Measurements from ENCODE around the gene GPHN. TPM values are rescaled to one million over a fixed set of nuclear protein-coding genes. Genes with fewer than 3 reads are reported as not detected.

GPHN gene
- total RNA-seq, 3 donors from 2014 or later = 32.8 to 57.0 (median 38.1) TPM

GRCh38 chr14:66650491-66650911 lies 142.6 kb downstream of the GPHN start:
- Histone ChIP-seq H3K9me3 (peaks cover 3% of the 10 kb centered on the region), H3K36me3 (ENCODE audit: low read depth) (no peaks in the 10 kb centered on the region), H3K4me3 (no peak overlapping the region), H3K4me1 (ENCODE audit: low read depth) (no peaks in the 10 kb centered on the region)
- no peak for DNase-seq
- intact Hi-C loops (cut with DNase I, micrococcal nuclease) = no loop called here
- TF ChIP-seq CTCF (IDR thresholded peaks at IDR 0.05) = no peak
- ATAC-seq = no peak

DNA sequence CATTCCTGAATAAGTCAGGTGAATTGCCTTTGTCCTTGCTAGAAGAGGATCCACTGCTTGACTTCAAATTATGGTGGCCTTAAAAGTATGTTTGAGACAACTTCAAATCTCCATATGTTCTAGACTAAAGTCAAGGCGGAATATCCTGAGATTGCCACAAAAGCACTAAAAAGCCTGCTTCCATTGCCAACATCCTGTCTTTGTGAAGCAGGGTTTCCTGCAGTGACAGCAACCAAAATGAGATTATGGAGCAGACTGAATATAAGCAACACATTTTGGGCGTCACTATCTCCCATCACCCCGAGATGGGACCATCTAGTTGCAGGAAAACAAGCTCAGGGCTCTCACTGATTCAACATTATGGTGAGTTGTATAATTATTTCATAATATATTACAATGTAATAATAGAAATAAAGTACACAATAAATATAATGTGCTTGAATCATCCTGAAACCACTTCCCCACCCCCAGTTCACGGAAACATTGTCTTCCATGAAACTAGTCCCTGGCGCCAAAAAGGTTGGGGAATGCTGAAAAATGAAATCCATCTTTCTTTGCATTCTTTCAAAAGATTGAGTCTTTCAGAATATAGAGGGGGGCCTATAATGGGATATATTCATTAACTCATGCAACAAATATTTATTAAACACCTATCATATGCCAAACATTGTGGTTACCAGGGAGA lies 143.7 kb downstream of the GPHN start:
- H3K4me1 ChIP-seq (ENCODE audit: low read depth) = no peaks in the 10 kb centered on the region
- peaks cover 12% of the 10 kb centered on the region for H3K9me3 ChIP-seq
- intact Hi-C loops (cut with DNase I, micrococcal nuclease) = no loop called here
- no peaks in the 10 kb centered on the region for H3K36me3 ChIP-seq (ENCODE audit: low read depth)
- DNase-seq = no peak
- no peak overlapping the region for H3K4me3 ChIP-seq
- TF ChIP-seq CTCF (IDR thresholded peaks at IDR 0.05) = no peak
- ATAC-seq = no peak

- no peaks in the 10 kb centered on the region for H3K36me3 ChIP-seq (ENCODE audit: low read depth)
- no peak for TF ChIP-seq CTCF (IDR thresholded peaks at IDR 0.05)
- ATAC-seq = no peak
Measured at GRCh38 chr14:66652525-66653106, 144.7 kb downstream of the GPHN start.

GRCh38 chr14:66657780-66658179 lies 149.8 kb downstream of the GPHN start:
- Histone ChIP-seq H3K36me3 (ENCODE audit: low read depth) (no peaks in the 10 kb centered on the region), H3K4me3 (no peak overlapping the region), H3K9me3 (peaks cover 30% of the 10 kb centered on the region), H3K4me1 (ENCODE audit: low read depth) (no peaks in the 10 kb centered on the region)
- intact Hi-C loops (cut with DNase I, micrococcal nuclease) = no loop called here
- ATAC-seq = no peak
- DNase-seq = no peak
- no peak for TF ChIP-seq CTCF (IDR thresholded peaks at IDR 0.05)

More at GRCh38 chr14:66652525-66653106, 144.7 kb downstream of the GPHN start:
- Histone ChIP-seq H3K9me3 (peaks cover 22% of the 10 kb centered on the region), H3K4me3 (no peak overlapping the region), H3K4me1 (ENCODE audit: low read depth) (no peaks in the 10 kb centered on the region)
- intact Hi-C loops (cut with DNase I, micrococcal nuclease) = no loop called here
- DNase-seq = no peak

GRCh38 chr14:66662374-66662773 lies 154.4 kb downstream of the GPHN start:
- intact Hi-C loops (cut with DNase I, micrococcal nuclease) = no loop called here
- Histone ChIP-seq H3K4me1 (ENCODE audit: low read depth) (no peaks in the 10 kb centered on the region), H3K36me3 (ENCODE audit: low read depth) (no peaks in the 10 kb centered on the region), H3K9me3 (peaks cover 20% of the 10 kb centered on the region), H3K4me3 (no peak overlapping the region)
- ATAC-seq (no peak), DNase-seq (no peak)
- no peak for TF ChIP-seq CTCF (IDR thresholded peaks at IDR 0.05)

All from mucosa of descending colon (tissue), 3 donors.